ENCODE data around the gene TMEM235.
A peak's percentile ranks its signal among the peaks of the same experiment; 100 is the strongest.
"Not testable (repeated sequence)": the region's sequence is repeated elsewhere in the genome, so short reads cannot be mapped to it uniquely, and the experiment has no call there.

The TMEM235 gene

GRCh38 chr17:78219396-78220150 lies 11.9 kb upstream of the TMEM235 start:
- DNase-seq, result no peak

DNA sequence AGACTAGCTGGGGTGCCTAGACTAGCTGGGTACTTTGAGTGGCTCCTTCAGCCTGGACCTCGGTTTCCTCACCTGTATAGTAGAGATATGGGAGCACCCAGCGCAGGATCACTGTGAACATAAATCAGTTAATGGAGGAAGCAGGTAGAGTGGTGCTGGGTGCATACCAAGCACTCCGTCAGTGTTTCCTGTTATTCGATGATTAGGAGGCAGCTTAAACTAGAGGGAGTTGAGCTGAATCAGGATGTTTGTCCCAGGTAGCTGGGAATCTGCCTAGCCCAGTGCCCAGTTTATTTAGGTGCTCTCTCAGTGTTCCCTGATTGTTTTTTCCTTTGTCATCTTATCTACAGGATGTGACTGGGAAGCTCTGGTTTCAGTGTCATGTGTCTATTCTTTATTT lies 8.4 kb upstream of the TMEM235 start:
- no peak for DNase-seq

DNA sequence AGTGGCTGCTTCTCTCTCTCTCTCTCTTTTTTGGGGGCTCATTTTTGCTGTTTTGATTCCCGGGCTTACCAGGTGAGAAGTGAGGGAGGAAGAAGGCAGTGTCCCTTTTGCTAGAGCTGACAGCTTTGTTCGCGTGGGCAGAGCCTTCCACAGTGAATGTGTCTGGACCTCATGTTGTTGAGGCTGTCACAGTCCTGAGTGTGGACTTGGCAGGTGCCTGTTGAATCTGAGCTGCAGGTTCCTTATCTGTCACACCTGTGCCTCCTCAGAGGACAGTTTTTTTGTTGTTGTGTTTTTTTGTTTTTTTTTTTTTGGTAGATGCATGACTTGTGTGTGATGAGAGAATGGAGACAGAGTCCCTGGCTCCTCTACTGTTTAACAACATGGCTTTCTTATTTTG lies 7.7 kb upstream of the TMEM235 start:
- DNase-seq, result no peak

- DNase-seq, result no peak
These were observed 7.0 kb upstream of the TMEM235 start for GRCh38 chr17:78224231-78225087.

DNA sequence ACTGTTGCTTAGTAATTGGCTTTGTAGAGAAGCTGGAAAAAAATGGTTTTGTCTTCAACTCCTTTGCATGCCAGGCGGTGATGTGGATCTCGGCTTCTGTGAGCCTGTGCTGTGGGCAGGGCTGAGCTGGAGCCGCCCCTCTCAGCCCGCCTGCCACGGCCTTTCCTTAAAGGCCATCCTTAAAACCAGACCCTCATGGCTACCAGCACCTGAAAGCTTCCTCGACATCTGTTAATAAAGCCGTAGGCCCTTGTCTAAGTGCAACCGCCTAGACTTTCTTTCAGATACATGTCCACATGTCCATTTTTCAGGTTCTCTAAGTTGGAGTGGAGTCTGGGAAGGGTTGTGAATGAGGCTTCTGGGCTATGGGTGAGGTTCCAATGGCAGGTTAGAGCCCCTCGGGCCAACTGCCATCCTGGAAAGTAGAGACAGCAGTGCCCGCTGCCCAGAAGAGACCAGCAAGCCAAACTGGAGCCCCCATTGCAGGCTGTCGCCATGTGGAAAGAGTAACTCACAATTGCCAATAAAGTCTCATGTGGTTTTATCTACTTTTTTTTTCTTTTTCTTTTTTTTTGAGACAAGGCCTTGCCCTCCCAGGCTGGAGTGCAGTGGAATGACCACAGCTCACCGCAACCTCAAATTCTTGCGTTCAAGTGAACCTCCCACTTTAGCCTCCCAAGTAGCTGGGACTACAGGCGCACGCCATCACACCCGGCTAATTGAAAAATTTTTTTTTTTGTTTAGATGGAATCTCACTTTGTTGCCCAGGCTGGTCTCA lies 6.2 kb upstream of the TMEM235 start:
- no peak for DNase-seq

- no peak for DNase-seq
These were observed 5.2 kb upstream of the TMEM235 start for GRCh38 chr17:78226055-78226758.

GRCh38 chr17:78226759-78227454 lies 4.5 kb upstream of the TMEM235 start:
- DNase-seq, result peak in 1 of 2 donors; percentile 19

- peak in 1 of 2 donors; percentile 28 for DNase-seq
These were observed 3.9 kb upstream of the TMEM235 start for GRCh38 chr17:78227455-78227916.

- no peak for DNase-seq
These were observed 3.3 kb upstream of the TMEM235 start for GRCh38 chr17:78228176-78228575.

DNA sequence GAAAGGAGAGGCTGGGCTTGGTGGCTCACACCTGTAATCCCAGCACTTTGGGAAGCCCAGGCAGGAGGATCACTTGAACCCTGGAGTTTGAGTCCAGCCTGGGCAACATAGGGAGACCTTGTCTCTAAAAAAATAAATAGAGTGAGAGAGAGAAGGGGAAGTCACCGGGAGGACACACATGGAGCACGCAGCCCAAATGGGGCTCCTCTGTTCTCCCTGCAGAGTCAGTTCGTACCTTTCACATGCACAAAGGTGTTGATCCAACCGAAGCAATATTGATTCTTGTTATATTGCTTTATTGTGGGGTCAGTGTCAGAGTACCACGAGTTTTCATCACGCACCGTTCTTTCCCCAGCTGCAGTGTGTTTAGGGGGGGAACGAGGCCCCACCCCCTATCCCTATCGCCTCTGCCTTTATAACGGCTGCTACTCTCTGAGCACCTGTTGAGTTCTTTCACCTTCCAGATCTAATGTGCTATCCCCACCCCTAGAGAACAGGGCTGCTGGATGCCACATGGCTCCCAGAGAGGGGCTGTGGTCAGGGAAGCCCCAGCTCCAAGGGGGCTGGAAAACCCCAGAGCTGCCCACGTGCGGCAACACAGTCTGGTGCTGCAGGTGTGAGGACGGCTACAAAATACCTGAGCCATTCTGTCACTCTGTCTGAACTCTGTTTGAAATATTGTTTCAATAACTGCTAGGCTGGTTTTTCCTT lies 1.0 kb upstream of the TMEM235 start:
- DNase-seq, result no peak

- DNase-seq, result no peak
These were observed 794 bp downstream of the TMEM235 start for GRCh38 chr17:78231991-78232858.

DNA sequence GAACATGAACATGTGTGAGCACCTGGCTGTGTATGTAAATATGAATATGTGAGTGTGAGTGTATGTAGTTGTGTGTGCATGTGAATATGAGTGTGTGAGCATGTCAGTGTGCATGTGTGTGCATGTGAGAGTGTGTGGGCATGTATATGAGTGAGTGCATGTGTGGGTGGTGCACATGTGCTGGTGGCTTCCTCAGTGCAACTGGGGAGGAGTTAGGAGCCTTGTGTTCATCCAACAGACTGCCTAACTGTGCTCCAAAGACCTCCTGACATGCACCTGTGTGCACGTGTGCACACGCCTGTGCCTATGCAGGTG lies 1.4 kb downstream of the TMEM235 start:
- no peak for DNase-seq

DNA sequence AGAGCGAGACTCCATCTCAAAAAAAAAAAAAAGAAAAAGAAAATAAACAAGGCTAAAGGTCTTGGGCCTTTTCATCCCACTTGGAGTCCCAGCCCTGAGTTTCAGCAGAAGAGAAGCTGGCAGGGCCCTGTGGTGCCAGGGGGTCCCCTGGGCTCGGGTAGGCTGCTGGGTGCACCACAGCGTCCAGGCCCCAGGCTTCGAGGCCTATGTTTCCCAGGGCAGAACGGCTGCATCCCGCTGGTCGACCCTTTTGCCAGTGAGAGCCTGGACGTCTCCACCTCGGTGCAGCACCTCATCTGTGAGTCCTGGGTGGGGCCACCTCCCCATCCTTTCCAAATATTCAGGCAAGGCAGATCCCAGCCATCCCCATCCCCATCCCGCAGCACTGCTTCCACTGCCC lies 2.2 kb downstream of the TMEM235 start:
- DNase-seq, result no peak

- DNase-seq, result no peak
These were observed 2.9 kb downstream of the TMEM235 start for GRCh38 chr17:78234261-78234865.

- DNase-seq, result not testable (repeated sequence)
These were observed 3.6 kb downstream of the TMEM235 start for GRCh38 chr17:78235022-78235421.

DNA sequence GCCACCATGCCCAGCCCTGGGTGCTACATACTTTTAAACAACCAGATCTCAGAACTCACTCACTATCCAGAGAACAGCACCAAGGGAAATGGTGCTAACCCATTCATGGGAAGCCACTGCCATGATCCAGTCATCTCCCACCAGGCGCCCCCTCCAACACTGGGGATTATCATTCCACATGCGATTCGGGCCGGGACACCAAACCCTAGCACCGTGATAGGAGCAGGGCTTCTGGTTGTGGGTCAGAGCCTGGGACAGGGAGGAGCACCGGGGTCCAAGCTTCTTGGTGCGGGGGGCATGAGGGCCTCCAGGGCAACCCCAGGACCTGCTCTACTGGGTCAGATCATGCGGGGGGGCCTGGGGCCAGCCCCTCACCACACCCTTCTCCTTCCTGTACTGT lies 4.5 kb downstream of the TMEM235 start:
- no peak for DNase-seq

DNA sequence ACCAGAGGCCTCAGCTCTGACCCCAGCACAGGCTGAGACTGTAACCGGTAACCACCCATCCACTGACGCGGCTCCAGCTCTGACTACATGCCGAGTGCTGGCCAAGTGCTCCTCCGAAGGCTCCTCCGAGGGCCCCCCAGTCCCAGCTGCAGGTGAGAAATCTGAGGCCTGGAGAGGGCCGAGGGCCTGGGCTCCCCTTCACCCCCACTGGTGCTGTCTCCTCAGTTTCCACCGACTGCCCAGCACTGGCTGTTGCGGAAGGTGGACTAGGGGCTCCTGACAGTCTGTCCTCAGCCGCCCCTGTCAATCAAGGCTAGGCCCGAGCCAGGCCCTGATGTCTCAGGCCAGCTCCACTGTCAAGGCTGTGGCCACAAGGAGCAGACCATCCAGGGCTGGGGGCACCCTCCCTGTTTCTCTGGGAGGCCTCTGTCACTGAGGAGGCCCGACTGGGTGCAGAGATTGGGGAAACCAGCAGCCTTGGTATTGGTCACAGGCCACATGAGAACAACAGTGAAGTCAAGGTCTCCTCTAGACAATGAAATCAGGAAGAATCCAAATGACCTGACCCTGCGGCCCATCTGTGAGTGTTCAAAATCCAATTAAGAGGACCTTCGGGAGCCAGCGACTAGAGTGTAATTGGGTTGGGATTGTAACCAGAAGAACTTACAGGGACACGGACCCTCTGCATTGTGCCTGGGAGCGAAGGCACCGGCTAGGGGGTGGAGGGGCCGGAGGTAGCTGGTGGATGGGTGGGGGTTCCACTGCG lies 5.1 kb downstream of the TMEM235 start:
- no peak for DNase-seq

GRCh38 chr17:78237401-78238012 lies 6.1 kb downstream of the TMEM235 start:
- DNase-seq, result no peak

Measured in CD4-positive, alpha-beta T cell treated with Interleukin-4 for 1 hour (primary cell).